HepG2 (cell line): ENCODE results near the gene BANP. TPM values are rescaled to one million over a fixed set of nuclear protein-coding genes. Genes with fewer than 3 reads are reported as not detected.
A peak's percentile ranks its signal among the peaks of the same experiment; 100 is the strongest.

ENCODE experiments used
- CEBPZ ChIP-seq: IDR thresholded peaks from 2 replicates; pipeline ENCODE4 v1.6.1; 2012; ENCODE audit warnings: low read length, improper control_type of control experiment
- NCOR1 ChIP-seq: fragments of 200-600 bp; sonication (generic); IDR thresholded peaks from 2 replicates; pipeline ENCODE4 v1.7.0; 2017; ENCODE audit warnings: antibody characterized with exemption, low read length, borderline replicate concordance
- RARA ChIP-seq: IDR thresholded peaks from 2 replicates; pipeline ENCODE4 v1.6.1; 2016; ENCODE audit warnings: missing genetic modification reagents, missing compliant biosample characterization
- SP1 ChIP-seq, 2 experiments: fragments of 450-650 bp in 1 of 2; sonication (generic) in 1 of 2; formaldehyde crosslinking in 1 of 2; IDR thresholded peaks; 2 replicates each; pipeline versions ENCODE4 v1.4.0 to v1.6.1; 2016 to 2020; ENCODE audit warnings: missing genetic modification reagents in 1 of 2
- ZNF234 ChIP-seq: sonication (generic); formaldehyde crosslinking; conservative IDR thresholded peaks from 2 replicates; pipeline ENCODE4 v1.5.1; 2020; ENCODE audit warnings: mild to moderate bottlenecking, missing genetic modification reagents
- ZNF318 ChIP-seq: sonication (generic); formaldehyde crosslinking; IDR thresholded peaks from 2 replicates; pipeline ENCODE4 v1.4.0; 2020; ENCODE audit warnings: mild to moderate bottlenecking, missing genetic modification reagents
- polyA plus RNA-seq, 8 experiments: library from polyadenylated mRNA; depleted of rRNA in 3 of 8; stranded (reverse) in 7 of 8; unstranded in 1 of 8; fragments of >200 nt; fragmentation: Illumina TruSeq in 4 of 8; extraction: Trizol in 4 of 8; gene quantifications; 2 replicates each; pipeline versions ENCODE4 v1.2.1 to v1.2.3, GENCODE V29; 2011 to 2016; ENCODE audit warnings: low read depth in 4 of 8, missing spikeins in 1 of 8, mixed read lengths in 1 of 8; ENCODE audit not compliant: insufficient read depth in 1 of 8
- total RNA-seq, 5 experiments: library from RNA; depleted of rRNA; stranded (reverse); fragments of >200 nt; fragmentation: Illumina TruSeq; extraction: Trizol; gene quantifications; 2 replicates each; pipeline ENCODE4 v1.2.3, GENCODE V29; 2016; ENCODE audit warnings: low read depth in 1 of 5
- TF ChIP-seq, protein P1 (sequence below): sonication (generic); formaldehyde crosslinking; IDR thresholded peaks from 2 replicates; pipeline ENCODE4 v1.9.0; 2022; ENCODE audit warnings: low read depth, missing genetic modification reagents
- TF ChIP-seq, protein P2 (sequence below): sonication (generic); formaldehyde crosslinking; IDR thresholded peaks from 2 replicates; pipeline ENCODE4 v1.8.0; 2022; ENCODE audit warnings: missing genetic modification reagents, mild to moderate bottlenecking, moderate library complexity, borderline replicate concordance

Gene BANP
- total and polyA plus RNA-seq, 2 of the 13 experiments (the other 11 are each of a cell fraction or from before 2014, with no cell fraction given): 20.2 to 23.8 TPM

GRCh38 chr16:87936375-87937230, 14.6 kb upstream of the BANP start, which contains the start of gene CA5A (continued):
- TF ChIP-seq ZNF318 (CRISPR knock-in tag) (no peak), SP1 (IDR thresholded peaks at IDR 0.05) (no peak), SP1 (CRISPR knock-in tag; IDR thresholded peaks at IDR 0.05) (peak; percentile 49), RARA (CRISPR knock-in tag) (peak; percentile 94), ZNF234 (no peak), CEBPZ (no peak), NCOR1 (peak; percentile 98)
- TF ChIP-seq, protein P1, sequence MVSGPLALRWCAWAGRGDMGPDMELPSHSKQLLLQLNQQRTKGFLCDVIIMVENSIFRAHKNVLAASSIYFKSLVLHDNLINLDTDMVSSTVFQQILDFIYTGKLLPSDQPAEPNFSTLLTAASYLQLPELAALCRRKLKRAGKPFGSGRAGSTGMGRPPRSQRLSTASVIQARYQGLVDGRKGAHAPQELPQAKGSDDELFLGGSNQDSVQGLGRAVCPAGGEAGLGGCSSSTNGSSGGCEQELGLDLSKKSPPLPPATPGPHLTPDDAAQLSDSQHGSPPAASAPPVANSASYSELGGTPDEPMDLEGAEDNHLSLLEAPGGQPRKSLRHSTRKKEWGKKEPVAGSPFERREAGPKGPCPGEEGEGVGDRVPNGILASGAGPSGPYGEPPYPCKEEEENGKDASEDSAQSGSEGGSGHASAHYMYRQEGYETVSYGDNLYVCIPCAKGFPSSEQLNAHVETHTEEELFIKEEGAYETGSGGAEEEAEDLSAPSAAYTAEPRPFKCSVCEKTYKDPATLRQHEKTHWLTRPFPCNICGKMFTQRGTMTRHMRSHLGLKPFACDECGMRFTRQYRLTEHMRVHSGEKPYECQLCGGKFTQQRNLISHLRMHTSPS: peak; percentile 91
- TF ChIP-seq, protein P2, sequence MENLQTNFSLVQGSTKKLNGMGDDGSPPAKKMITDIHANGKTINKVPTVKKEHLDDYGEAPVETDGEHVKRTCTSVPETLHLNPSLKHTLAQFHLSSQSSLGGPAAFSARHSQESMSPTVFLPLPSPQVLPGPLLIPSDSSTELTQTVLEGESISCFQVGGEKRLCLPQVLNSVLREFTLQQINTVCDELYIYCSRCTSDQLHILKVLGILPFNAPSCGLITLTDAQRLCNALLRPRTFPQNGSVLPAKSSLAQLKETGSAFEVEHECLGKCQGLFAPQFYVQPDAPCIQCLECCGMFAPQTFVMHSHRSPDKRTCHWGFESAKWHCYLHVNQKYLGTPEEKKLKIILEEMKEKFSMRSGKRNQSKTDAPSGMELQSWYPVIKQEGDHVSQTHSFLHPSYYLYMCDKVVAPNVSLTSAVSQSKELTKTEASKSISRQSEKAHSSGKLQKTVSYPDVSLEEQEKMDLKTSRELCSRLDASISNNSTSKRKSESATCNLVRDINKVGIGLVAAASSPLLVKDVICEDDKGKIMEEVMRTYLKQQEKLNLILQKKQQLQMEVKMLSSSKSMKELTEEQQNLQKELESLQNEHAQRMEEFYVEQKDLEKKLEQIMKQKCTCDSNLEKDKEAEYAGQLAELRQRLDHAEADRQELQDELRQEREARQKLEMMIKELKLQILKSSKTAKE (CRISPR knock-in tag): peak; percentile 82; the same call in 1 of the 2 replicates
